GM06990 (cell line): ENCODE data around the gene BSN.

Experiments used
- DNase-seq: peaks from one replicate; pipeline ENCODE4 v3.0.0-alpha.2; 2011; ENCODE audit not compliant: insufficient read length; ENCODE audit errors: extremely low read depth
- H3K27me3 ChIP-seq: replicated peaks from 2 replicates; pipeline ENCODE4 v1.6.0; 2011; ENCODE audit warnings: low read length; ENCODE audit not compliant: control insufficient read depth, insufficient read depth
- H3K36me3 ChIP-seq: 2 replicates; pipeline ENCODE4 v1.5.1; 2011; ENCODE audit warnings: low read length; ENCODE audit not compliant: control insufficient read depth, insufficient read depth
- H3K4me3 ChIP-seq: replicated peaks from 2 replicates; pipeline ENCODE4 v1.5.1; 2011; ENCODE audit warnings: low read depth, mild to moderate bottlenecking, control low read depth, low read length
- TF ChIP-seq, protein P1 (sequence below): IDR thresholded peaks from 2 replicates; pipeline ENCODE4 v1.5.1; 2011; ENCODE audit warnings: low read length, control low read depth, mild to moderate bottlenecking, inconsistent platforms; ENCODE audit not compliant: insufficient read depth, poor library complexity, severe bottlenecking

The BSN gene

DNA sequence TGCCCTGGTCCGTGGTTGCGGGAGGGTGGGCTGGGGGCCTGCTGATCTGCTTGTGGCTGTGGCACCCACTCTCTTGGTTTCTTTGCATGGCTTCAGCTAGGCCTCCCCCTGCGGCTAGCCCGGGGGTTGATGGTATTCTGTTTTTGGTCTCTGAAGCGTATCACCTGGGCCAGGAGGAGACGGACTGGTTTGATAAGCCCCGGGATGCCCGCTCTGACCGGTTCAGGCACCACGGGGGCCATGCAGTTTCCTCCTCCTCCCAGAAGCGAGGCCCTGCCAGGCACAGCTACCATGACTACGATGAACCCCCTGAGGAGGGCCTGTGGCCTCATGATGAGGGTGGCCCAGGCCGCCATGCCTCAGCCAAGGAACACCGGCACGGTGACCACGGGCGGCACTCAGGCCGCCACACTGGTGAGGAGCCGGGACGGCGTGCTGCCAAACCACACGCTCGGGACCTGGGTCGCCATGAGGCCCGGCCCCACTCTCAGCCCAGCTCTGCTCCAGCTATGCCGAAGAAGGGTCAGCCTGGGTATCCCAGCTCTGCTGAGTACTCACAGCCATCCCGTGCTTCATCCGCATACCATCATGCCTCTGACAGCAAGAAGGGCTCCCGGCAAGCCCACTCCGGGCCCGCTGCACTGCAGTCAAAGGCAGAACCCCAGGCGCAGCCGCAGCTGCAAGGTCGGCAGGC lies 108.6 kb downstream of the BSN start:
- Histone ChIP-seq H3K36me3 (no peaks in the 10 kb centered on the region), H3K27me3 (no peaks in the 10 kb centered on the region), H3K4me3 (no peak overlapping the region)
- no peak for DNase-seq
- TF ChIP-seq, protein P1, sequence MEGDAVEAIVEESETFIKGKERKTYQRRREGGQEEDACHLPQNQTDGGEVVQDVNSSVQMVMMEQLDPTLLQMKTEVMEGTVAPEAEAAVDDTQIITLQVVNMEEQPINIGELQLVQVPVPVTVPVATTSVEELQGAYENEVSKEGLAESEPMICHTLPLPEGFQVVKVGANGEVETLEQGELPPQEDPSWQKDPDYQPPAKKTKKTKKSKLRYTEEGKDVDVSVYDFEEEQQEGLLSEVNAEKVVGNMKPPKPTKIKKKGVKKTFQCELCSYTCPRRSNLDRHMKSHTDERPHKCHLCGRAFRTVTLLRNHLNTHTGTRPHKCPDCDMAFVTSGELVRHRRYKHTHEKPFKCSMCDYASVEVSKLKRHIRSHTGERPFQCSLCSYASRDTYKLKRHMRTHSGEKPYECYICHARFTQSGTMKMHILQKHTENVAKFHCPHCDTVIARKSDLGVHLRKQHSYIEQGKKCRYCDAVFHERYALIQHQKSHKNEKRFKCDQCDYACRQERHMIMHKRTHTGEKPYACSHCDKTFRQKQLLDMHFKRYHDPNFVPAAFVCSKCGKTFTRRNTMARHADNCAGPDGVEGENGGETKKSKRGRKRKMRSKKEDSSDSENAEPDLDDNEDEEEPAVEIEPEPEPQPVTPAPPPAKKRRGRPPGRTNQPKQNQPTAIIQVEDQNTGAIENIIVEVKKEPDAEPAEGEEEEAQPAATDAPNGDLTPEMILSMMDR, result no peak

DNA sequence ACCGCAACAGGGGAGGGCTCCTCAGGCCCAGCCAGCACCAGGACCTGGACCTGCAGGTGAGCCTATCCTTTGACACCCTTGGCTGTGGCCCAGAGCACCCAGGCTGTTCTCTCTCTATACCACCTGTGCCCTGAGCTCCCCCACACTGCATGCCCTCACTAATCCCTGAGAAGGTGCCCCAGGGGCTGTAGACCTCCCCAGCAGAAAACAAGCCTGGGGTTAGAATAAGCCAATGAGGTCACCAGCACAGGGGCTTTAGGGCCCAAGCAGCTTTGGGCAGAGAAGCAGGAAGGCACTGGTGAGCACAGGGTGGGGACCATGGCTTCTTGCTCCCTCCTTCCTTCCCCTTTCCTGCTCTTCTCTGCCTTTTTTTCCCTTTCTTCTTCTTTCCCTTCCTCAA lies 109.6 kb downstream of the BSN start:
- DNase-seq, result no peak
- TF ChIP-seq, protein P1, result no peak
- Histone ChIP-seq H3K4me3 (no peak overlapping the region), H3K27me3 (no peaks in the 10 kb centered on the region), H3K36me3 (no peaks in the 10 kb centered on the region)

DNA sequence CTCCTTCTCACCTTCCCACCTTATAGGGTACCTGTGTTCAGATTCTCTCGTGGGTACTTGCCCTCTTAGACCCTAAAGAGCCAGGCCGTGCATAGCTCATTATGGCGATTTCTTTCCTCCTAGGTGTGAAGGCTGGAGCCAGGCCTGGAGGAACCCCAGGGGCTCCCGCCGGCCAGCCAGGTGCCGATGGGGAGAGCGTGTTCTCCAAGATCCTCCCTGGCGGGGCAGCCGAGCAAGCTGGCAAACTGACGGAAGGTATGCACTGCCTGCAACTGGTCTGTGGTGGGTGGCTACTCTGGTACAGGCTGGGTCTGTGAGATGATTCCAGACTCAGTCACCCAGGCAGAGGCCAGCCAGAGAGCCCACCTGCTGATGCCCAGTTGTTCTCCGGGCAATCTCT lies 110.0 kb downstream of the BSN start:
- H3K27me3 ChIP-seq, result no peaks in the 10 kb centered on the region
- no peak overlapping the region for H3K4me3 ChIP-seq
- H3K36me3 ChIP-seq, result no peaks in the 10 kb centered on the region
- no peak for DNase-seq
- TF ChIP-seq, protein P1, result no peak

DNA sequence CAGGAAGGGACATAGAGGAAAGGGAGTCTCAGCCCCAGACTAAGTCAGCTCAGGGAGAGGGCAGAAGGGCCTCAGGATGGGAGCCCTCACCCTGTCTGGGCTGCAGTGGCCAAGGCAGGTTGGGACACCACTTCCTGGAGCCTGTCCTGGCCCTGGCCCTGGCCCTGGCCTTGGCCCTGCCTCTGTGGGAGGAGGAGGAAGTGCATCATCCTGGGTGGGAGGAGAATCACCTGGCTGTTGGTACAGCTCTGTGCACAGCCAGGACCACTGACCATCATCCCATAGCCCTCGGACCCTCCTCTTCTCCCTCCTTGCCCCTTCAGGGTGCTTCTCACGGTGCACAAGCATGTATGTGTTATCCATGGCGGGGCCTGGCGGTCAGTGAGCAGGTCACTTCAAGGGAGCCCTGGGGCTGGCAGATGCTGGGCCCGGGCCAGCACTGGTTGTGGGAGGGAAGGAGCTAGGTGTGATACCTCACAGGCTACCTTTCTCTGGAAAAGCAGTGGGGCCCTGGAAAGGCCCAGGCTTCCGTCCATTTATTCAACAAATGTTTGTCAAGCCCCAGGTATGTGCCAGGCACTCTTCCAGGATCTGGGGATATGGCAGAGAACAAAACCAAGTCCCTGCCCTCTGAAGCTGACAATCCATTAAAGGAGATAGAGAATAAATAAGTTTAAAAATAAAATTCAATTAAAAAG lies 111.7 kb downstream of the BSN start:
- no peak for DNase-seq
- H3K36me3 ChIP-seq, result no peaks in the 10 kb centered on the region
- no peaks in the 10 kb centered on the region for H3K27me3 ChIP-seq
- no peak overlapping the region for H3K4me3 ChIP-seq
- TF ChIP-seq, protein P1, result no peak

DNA sequence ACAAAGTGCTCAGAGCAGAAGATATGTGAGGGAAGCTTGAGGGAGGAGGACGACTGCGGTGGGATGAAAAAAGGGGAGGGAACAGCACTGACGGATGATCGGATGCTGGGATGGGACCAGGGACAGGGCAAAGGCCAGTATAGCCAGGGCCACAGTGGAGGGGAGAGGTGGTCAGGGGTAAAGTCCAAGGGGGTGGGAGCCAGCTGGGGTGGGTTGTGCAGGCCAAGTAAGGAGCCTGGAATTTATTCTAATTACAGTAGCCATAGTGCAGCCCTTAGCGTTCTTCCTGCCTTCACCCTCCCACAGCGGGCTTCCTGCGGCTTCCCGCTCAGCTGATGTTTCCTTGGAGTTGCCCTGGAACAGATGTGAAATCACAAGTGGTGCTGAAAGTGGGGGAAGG lies 112.3 kb downstream of the BSN start:
- DNase-seq, result no peak
- Histone ChIP-seq H3K4me3 (no peak overlapping the region), H3K36me3 (no peaks in the 10 kb centered on the region), H3K27me3 (no peaks in the 10 kb centered on the region)
- TF ChIP-seq, protein P1, result no peak
